Measurements from ENCODE around the gene SRI.

The SRI gene

GRCh38 chr7:88226201-88226600 is 6.4 kb upstream of the SRI start:
- DNase-seq (ENCODE audit: low read depth in 2 of 3, low spot score in 2 of 3) = no peak

GRCh38 chr7:88224601-88225275 is 4.9 kb upstream of the SRI start:
- DNase-seq (ENCODE audit: low read depth in 2 of 3, low spot score in 2 of 3) = no peak

GRCh38 chr7:88223265-88223664 is 3.4 kb upstream of the SRI start:
- DNase-seq (ENCODE audit: low read depth in 2 of 3, low spot score in 2 of 3) = no peak

GRCh38 chr7:88218836-88219605 is 817 bp downstream of the SRI start:
- peak in 1 of 3 experiments; percentile 12 for DNase-seq (ENCODE audit: low read depth in 2 of 3, low spot score in 2 of 3)

GRCh38 chr7:88218429-88218745 is 1.5 kb downstream of the SRI start:
- no peak for DNase-seq (ENCODE audit: low read depth in 2 of 3, low spot score in 2 of 3)

- DNase-seq (ENCODE audit: low read depth in 2 of 3, low spot score in 2 of 3) = no peak
Observed at GRCh38 chr7:88217675-88218428, 2.0 kb downstream of the SRI start.

GRCh38 chr7:88216276-88216675 is 3.6 kb downstream of the SRI start:
- DNase-seq (ENCODE audit: low read depth in 2 of 3, low spot score in 2 of 3) = no peak

GRCh38 chr7:88215295-88215694 is 4.5 kb downstream of the SRI start:
- no peak for DNase-seq (ENCODE audit: low read depth in 2 of 3, low spot score in 2 of 3)

GRCh38 chr7:88214456-88214855 is 5.4 kb downstream of the SRI start:
- DNase-seq (ENCODE audit: low read depth in 2 of 3, low spot score in 2 of 3) = no peak

GRCh38 chr7:88212918-88213317 is 6.9 kb downstream of the SRI start:
- DNase-seq (ENCODE audit: low read depth in 2 of 3, low spot score in 2 of 3) = no peak

- DNase-seq (ENCODE audit: low read depth in 2 of 3, low spot score in 2 of 3) = no peak
Observed at GRCh38 chr7:88208521-88208920, 11.3 kb downstream of the SRI start.

GRCh38 chr7:88206254-88206653 is 13.6 kb downstream of the SRI start:
- no peak for DNase-seq (ENCODE audit: low read depth in 2 of 3, low spot score in 2 of 3)

GRCh38 chr7:88205179-88205578 is 14.7 kb downstream of the SRI start:
- DNase-seq (ENCODE audit: low read depth in 2 of 3, low spot score in 2 of 3) = no peak

- DNase-seq (ENCODE audit: low read depth in 2 of 3, low spot score in 2 of 3) = no peak
Observed at GRCh38 chr7:88204525-88205110, 15.2 kb downstream of the SRI start.

- DNase-seq (ENCODE audit: low read depth in 2 of 3, low spot score in 2 of 3) = no peak
Observed at GRCh38 chr7:88203401-88203800, 16.4 kb downstream of the SRI start.

GRCh38 chr7:88202799-88203198 is 17.0 kb downstream of the SRI start:
- no peak for DNase-seq (ENCODE audit: low read depth in 2 of 3, low spot score in 2 of 3)

- no peak for DNase-seq (ENCODE audit: low read depth in 2 of 3, low spot score in 2 of 3)
Observed at GRCh38 chr7:88202278-88202677, 17.6 kb downstream of the SRI start.

GRCh38 chr7:88201305-88201704 is 18.5 kb downstream of the SRI start:
- DNase-seq (ENCODE audit: low read depth in 2 of 3, low spot score in 2 of 3) = no peak

GRCh38 chr7:88200789-88201188 is 19.0 kb downstream of the SRI start:
- no peak for DNase-seq (ENCODE audit: low read depth in 2 of 3, low spot score in 2 of 3)

GRCh38 chr7:88200261-88200660 is 19.6 kb downstream of the SRI start:
- no peak for DNase-seq (ENCODE audit: low read depth in 2 of 3, low spot score in 2 of 3)

- no peak for DNase-seq (ENCODE audit: low read depth in 2 of 3, low spot score in 2 of 3)
Observed at GRCh38 chr7:88191911-88192310, 27.9 kb downstream of the SRI start.

- DNase-seq (ENCODE audit: low read depth in 2 of 3, low spot score in 2 of 3) = no peak
Observed at GRCh38 chr7:88185650-88186049, 34.2 kb downstream of the SRI start.

Measured in activated CD8-positive, alpha-beta memory T cell treated with anti-CD3 and anti-CD28 coated beads for 48 hours (primary cell).